ENCODE measurements around the gene PCK1.

PCK1 gene

GRCh38 chr20:57528148-57528547 lies 32.8 kb upstream of the PCK1 start:
- Mint-ChIP-seq H3K9me3 (no peaks in the 10 kb centered on the region), H3K4me1 (peaks cover 3% of the 10 kb centered on the region), H3K4me3 (no peak overlapping the region), H3K27ac (no peak overlapping the region), H3K27me3 (peaks cover 8% of the 10 kb centered on the region), H3K36me3 (no peaks in the 10 kb centered on the region)
- DNase-seq (ENCODE audit: low spot score in 2 of 2) (no peak), ATAC-seq (ENCODE audit: low read depth) (no peak)

DNA sequence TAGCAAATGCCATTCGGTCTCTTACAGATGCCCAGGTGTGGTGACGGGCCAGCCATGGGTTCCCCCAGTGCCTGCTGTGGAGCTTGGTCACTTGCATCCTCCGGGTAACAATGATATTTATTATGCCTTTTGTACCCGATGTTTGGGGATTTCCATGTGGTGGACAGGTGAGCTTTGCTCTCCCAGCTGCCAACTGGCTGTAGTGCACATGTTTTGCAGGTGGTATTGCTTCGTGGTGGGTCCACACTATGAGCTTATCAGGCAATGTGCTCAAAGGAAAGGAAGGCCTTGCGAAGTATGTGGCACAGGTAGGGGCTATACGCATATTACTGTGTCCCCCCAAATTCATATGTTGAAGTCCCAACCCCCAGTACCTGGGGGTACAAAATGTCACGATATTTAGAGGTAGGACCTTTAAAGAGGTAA lies 31.7 kb upstream of the PCK1 start:
- peaks cover 3% of the 10 kb centered on the region for H3K4me1 Mint-ChIP-seq
- ATAC-seq (ENCODE audit: low read depth): no peak
- H3K27me3 Mint-ChIP-seq: peaks cover 17% of the 10 kb centered on the region
- H3K27ac Mint-ChIP-seq: no peak overlapping the region
- H3K36me3 Mint-ChIP-seq: no peaks in the 10 kb centered on the region
- H3K9me3 Mint-ChIP-seq: no peaks in the 10 kb centered on the region
- DNase-seq (ENCODE audit: low spot score in 2 of 2): no peak
- H3K4me3 Mint-ChIP-seq: no peak overlapping the region

DNA sequence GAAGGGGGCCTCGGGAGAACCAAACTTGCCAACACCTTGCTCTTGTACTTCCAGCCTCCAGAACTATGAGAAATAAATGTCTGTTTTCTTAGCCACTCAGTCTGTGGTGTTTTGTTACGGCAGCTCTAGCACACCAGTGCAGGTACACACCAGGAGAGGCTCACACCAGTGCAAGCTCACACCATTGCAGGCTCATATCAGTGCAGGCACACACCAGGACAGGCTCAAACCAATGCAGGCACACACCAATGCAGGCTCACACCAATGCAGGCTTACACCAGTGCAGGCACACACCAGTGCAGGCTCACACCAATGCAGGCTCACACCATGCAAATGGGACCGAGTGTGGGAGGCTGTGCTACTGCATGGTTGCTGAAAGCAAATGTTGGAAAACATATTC lies 31.1 kb upstream of the PCK1 start:
- Mint-ChIP-seq H3K27ac (no peak overlapping the region), H3K9me3 (no peaks in the 10 kb centered on the region)
- ATAC-seq (ENCODE audit: low read depth): no peak

DNA sequence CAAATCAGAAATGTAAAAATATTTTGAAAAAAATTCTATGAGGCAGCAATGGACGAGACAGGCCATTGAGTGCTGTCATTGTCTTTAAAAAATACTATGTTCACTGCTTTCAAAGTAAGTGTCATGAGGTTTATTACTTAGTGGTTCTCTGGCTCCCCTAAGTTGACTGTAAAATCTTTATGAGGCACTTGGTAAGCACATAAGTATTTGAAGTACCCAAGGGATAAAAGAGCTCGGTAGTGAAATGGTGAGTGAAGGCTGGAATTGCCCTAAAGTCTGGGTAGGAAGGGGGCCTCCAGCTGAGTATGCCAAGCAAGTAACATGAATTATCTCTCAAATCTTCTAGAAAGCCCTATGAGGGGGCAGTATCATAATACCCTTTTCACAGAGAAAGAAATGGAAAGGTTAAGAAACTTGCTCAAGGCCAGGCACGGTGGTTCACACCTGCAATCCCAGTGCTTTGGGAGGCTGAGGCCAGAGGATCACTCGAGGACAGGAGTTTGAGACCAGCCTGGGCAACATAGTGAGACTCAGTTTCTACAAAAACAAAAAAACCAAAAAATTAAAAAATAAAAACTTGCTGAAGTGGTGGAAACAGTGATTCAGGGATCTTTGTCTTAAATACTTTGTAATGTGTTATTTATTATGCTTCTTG lies 30.5 kb upstream of the PCK1 start:
- Mint-ChIP-seq H3K36me3 (no peaks in the 10 kb centered on the region), H3K4me3 (no peak overlapping the region), H3K9me3 (no peaks in the 10 kb centered on the region), H3K27me3 (peaks cover 21% of the 10 kb centered on the region), H3K27ac (no peak overlapping the region), H3K4me1 (peaks cover 3% of the 10 kb centered on the region)
- ATAC-seq (ENCODE audit: low read depth) (no peak), DNase-seq (ENCODE audit: low spot score in 2 of 2) (no peak)

More for the DNA sequence above, 31.1 kb upstream of the PCK1 start:
- peaks cover 21% of the 10 kb centered on the region for H3K27me3 Mint-ChIP-seq
- H3K4me1 Mint-ChIP-seq: peaks cover 3% of the 10 kb centered on the region
- H3K36me3 Mint-ChIP-seq: no peaks in the 10 kb centered on the region
- DNase-seq (ENCODE audit: low spot score in 2 of 2): no peak
- H3K4me3 Mint-ChIP-seq: no peak overlapping the region

DNA sequence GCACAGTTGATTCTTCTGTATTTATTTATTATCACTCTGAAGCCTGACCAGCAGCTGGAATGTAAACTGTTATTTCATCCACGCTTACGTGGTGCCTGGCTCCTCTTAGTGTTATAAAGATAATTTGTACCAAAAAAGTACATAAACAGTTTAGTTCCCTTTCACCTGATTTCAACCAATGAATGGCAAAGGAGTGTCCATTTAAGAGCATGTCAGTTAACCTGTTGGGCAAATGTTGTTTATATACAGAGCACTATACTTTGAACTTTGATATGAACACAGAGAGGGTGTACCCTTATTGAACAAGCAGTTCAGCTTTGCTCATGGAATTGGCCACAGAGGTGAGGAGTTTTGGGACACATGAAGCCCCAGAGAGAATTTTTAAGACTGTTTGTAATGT lies 28.8 kb upstream of the PCK1 start:
- Mint-ChIP-seq H3K4me3 (no peak overlapping the region), H3K36me3 (no peaks in the 10 kb centered on the region), H3K27me3 (peaks cover 20% of the 10 kb centered on the region), H3K27ac (no peak overlapping the region), H3K9me3 (no peaks in the 10 kb centered on the region), H3K4me1 (peaks cover 2% of the 10 kb centered on the region)
- DNase-seq (ENCODE audit: low spot score in 2 of 2): no peak
- no peak for ATAC-seq (ENCODE audit: low read depth)

DNA sequence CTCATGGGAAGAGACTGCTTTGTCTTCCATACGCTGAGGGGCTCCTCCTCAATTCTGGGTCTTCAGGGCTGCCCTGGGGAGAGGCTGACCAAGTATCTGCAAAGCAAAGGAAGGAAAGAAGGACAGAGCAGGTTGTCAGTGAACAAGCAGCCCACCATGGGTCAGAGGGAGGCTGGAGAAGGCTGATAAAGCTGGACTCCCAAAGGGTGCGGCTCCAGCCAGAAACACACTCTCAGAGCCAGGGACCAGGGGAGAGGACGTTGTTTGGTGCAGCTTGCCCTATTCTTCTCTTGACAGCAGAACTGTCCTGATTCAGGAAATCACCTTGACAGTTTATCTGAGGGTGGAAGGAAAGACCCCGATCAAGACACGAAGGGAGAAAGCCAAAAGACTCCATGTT lies 25.6 kb upstream of the PCK1 start:
- Mint-ChIP-seq H3K27me3 (peaks cover 26% of the 10 kb centered on the region), H3K4me3 (no peak overlapping the region), H3K36me3 (peaks cover 2% of the 10 kb centered on the region), H3K9me3 (peaks cover 4% of the 10 kb centered on the region), H3K27ac (no peak overlapping the region), H3K4me1 (no peaks in the 10 kb centered on the region)
- DNase-seq (ENCODE audit: low spot score in 2 of 2): no peak
- ATAC-seq (ENCODE audit: low read depth): no peak

- Mint-ChIP-seq H3K27me3 (peaks cover 30% of the 10 kb centered on the region), H3K9me3 (peaks cover 4% of the 10 kb centered on the region), H3K4me3 (no peak overlapping the region), H3K36me3 (peaks cover 2% of the 10 kb centered on the region), H3K27ac (no peak overlapping the region), H3K4me1 (no peaks in the 10 kb centered on the region)
- DNase-seq (ENCODE audit: low spot score in 2 of 2) (no peak), ATAC-seq (ENCODE audit: low read depth) (no peak)
Observed at GRCh38 chr20:57536120-57536708, 24.7 kb upstream of the PCK1 start.

DNA sequence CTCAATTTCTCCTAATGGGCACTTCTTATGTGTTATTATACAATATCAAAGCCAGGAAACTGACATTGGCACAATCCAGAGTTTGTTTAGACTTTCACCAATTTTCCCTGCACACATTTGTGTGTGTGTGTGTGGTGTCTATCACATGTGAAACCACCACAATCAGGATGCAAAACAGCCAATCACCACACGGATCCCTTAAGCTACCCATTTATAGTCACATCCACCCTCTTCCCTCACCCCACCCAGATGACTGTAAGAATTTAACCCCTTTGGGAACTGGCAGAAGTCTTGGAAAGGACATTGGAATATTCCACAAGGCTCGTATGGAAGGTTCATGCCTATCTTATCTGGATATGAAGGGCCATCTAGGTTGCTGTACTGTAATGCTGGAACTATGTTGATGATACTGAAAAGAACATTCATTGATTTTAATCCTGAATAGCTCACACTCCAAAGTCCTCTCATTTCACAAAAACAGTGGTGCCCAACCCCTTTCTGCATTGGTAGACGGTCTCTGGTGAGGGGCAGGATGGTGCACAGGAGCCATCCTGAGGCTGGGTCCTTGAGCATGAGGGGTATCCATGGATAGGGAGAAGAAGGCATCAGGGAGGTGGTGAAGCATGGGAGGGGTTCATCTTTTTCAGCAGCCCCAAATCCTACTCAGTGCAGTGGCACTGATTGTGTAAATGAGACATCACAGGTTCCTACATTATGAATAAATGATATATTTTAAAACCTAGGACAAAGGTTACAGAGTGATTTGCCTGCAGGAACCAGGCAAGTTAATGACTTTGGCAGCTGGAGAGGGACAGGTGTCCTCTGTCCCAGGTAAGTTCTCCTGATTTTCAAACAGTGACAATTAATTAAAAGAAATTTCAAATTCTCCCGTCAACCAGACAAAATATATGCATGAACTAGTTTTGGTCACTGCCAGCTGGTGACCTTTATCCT lies 23.9 kb upstream of the PCK1 start:
- ATAC-seq (ENCODE audit: low read depth) (no peak), DNase-seq (ENCODE audit: low spot score in 2 of 2) (no peak)
- H3K27me3 Mint-ChIP-seq: peaks cover 30% of the 10 kb centered on the region
- H3K4me3 Mint-ChIP-seq: no peak overlapping the region
- no peaks in the 10 kb centered on the region for H3K4me1 Mint-ChIP-seq
- H3K27ac Mint-ChIP-seq: no peak overlapping the region
- peaks cover 2% of the 10 kb centered on the region for H3K36me3 Mint-ChIP-seq
- H3K9me3 Mint-ChIP-seq: peaks cover 4% of the 10 kb centered on the region

DNA sequence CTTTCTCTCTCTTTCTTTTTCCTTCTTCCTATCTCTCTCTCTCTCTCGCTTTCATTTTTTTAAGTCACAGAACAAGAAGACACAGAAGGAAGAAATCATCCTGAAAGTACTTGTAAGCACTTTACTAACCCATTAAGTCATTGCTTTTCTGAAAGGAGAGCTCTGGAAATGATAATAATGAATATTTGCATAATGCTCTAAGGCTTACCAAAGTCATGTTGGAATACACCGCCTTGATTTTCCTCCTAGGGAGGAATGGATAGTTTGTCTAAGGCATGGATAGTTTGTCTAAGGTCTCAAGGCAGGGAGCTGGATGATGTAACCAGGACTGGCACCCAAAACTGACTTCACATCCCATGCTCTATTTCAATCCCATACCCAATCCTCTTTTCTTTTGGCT lies 23.1 kb upstream of the PCK1 start:
- Mint-ChIP-seq H3K27me3 (peaks cover 29% of the 10 kb centered on the region), H3K9me3 (peaks cover 4% of the 10 kb centered on the region)
- no peak for ATAC-seq (ENCODE audit: low read depth)

DNA sequence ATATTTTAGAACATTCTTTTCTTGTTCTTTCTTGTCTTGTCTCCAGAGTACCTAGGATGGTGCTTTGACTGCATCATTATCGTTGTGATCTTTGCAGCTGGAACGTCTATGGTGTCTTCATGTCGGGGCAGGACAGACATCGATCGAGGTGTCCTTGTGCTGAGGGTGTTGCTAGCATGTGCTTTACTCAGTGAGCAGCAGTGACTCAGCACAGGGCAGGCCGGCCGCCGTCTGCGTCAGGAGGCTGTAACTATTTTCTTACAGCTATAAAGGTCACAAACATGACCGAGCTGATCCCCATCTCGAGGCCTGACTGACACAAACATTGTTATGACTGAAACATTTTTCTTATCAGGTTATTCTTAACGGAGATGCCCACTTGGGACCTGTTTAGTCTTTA lies 21.0 kb upstream of the PCK1 start:
- Mint-ChIP-seq H3K4me1 (no peaks in the 10 kb centered on the region), H3K27ac (no peak overlapping the region), H3K27me3 (peaks cover 14% of the 10 kb centered on the region), H3K4me3 (no peak overlapping the region), H3K36me3 (peaks cover 2% of the 10 kb centered on the region), H3K9me3 (peaks cover 4% of the 10 kb centered on the region)
- no peak for DNase-seq (ENCODE audit: low spot score in 2 of 2)
- ATAC-seq (ENCODE audit: low read depth): no peak

More for the DNA sequence above, 23.1 kb upstream of the PCK1 start:
- H3K27ac Mint-ChIP-seq: no peak overlapping the region
- no peaks in the 10 kb centered on the region for H3K4me1 Mint-ChIP-seq
- H3K36me3 Mint-ChIP-seq: peaks cover 2% of the 10 kb centered on the region
- no peak overlapping the region for H3K4me3 Mint-ChIP-seq
- no peak for DNase-seq (ENCODE audit: low spot score in 2 of 2)

- DNase-seq (ENCODE audit: low spot score in 2 of 2): no peak
- peaks cover 2% of the 10 kb centered on the region for H3K36me3 Mint-ChIP-seq
- H3K4me1 Mint-ChIP-seq: no peaks in the 10 kb centered on the region
- peaks cover 4% of the 10 kb centered on the region for H3K9me3 Mint-ChIP-seq
- H3K4me3 Mint-ChIP-seq: no peak overlapping the region
- H3K27ac Mint-ChIP-seq: no peak overlapping the region
- no peak for ATAC-seq (ENCODE audit: low read depth)
- H3K27me3 Mint-ChIP-seq: peaks cover 18% of the 10 kb centered on the region
Observed at GRCh38 chr20:57540890-57541580, 19.9 kb upstream of the PCK1 start.

DNA sequence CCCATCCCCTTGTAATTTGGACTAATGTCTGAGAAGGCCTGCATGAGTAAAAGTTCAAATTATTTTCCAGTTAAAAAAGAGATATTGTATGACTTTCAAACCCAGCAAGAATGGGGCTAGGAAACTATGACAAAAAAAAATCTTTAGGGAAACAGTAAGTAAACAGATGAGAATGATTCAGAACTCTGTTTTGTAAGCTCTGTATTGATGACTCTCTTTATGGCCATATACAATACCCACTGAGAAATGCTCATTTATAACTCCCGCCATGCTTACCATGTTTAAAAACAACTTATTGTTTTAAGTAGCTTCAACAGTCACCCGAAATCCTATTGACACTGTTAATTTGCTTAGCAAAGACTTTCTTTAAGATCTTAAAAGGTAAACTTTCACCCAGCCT lies 17.2 kb upstream of the PCK1 start:
- Mint-ChIP-seq H3K27ac (no peak overlapping the region), H3K36me3 (peaks cover 2% of the 10 kb centered on the region), H3K4me1 (no peaks in the 10 kb centered on the region), H3K4me3 (no peak overlapping the region), H3K9me3 (peaks cover 4% of the 10 kb centered on the region), H3K27me3 (peaks cover 21% of the 10 kb centered on the region)
- no peak for DNase-seq (ENCODE audit: low spot score in 2 of 2)
- no peak for ATAC-seq (ENCODE audit: low read depth)

DNA sequence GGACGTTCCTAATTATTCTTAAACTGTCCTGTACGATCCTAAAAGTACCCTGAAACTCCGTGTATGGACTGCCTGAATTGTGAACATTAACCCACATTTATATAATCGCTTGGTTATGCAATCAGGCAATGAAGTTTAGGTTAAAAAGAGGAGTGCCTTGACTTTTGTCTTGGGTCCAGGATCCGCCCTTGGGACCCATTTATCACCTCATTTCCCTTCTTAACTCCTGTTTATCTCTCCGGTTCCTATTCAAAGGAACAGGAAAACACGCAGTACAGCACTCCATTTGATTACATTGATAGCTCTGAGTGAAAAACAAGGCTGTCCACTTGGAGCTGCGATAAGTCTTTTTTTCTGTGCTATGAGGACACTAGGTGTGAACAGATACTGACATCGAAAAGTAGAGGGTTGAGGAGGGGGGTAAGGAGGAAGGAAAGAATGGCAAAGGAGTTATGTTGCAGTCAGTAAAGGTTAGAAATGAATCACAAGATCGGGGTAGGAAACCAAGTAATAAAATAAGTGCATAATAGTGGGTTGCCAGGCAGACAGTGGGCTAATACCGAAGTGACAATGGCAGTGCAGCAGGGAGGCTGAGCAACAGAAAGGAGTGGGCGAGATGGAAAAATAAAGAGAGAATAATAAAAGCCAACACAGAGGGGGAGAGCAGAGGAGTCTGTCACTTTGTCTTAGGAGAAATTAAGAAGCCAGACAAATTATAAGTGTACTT lies 15.9 kb upstream of the PCK1 start:
- ATAC-seq (ENCODE audit: low read depth): no peak
- no peaks in the 10 kb centered on the region for H3K4me1 Mint-ChIP-seq
- DNase-seq (ENCODE audit: low spot score in 2 of 2): no peak
- H3K4me3 Mint-ChIP-seq: no peak overlapping the region
- no peaks in the 10 kb centered on the region for H3K9me3 Mint-ChIP-seq
- H3K27me3 Mint-ChIP-seq: peaks cover 17% of the 10 kb centered on the region
- no peak overlapping the region for H3K27ac Mint-ChIP-seq
- no peaks in the 10 kb centered on the region for H3K36me3 Mint-ChIP-seq
